Astrocyte (in vitro differentiated cells and primary cell): ENCODE data around the gene MN1.

Experiments
- CTCF ChIP-seq: IDR thresholded peaks from 2 replicates; pipeline ENCODE4 v1.5.1; 2011; ENCODE audit warnings: low read depth, mild to moderate bottlenecking, inconsistent platforms, low read length, moderate library complexity; ENCODE audit not compliant: insufficient read depth
- EZH2 ChIP-seq: IDR thresholded peaks from 2 replicates; pipeline ENCODE4 v1.6.1; 2012; ENCODE audit warnings: mild to moderate bottlenecking, low read length, inconsistent platforms; ENCODE audit not compliant: insufficient read depth

GRCh38 chr22:27791859-27792241 is 9.7 kb downstream of the MN1 start:
- TF ChIP-seq EZH2, result no peak
- TF ChIP-seq CTCF, result no peak
